ENCODE results near the gene MYL1.

DNA sequence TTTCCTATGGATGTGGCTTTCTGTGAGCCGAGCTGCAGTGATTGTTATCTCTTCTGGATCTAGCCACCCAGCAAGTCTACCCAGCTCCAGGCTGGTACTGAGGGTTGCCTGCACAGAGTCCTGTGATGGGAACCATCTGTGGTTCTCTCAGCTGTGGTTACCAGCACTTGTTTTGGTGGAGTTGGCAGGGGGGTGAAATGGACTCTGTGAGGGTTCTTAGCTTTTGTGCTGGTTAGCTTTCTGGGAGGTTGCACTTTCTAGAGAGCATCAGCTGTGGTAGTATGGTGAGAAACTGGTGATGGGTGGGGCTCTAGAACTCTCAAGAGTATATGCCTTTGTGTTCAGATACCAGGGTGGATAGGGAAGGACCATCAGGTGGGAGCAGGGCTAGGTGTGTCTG lies 45.4 kb upstream of the MYL1 start:
- TF ChIP-seq CTCF (IDR thresholded peaks at IDR 0.05; ENCODE audit: insufficient read depth, low read length, poor library complexity, severe bottlenecking): no peak
- no peak for TF ChIP-seq EZH2phosphoT487 (conservative IDR thresholded peaks at IDR 0.05; ENCODE audit: low read length)
